Loucy (cell line): ENCODE results near the gene U2AF1.
"Not testable (repeated sequence)": the region's sequence is repeated elsewhere in the genome, so short reads cannot be mapped to it uniquely, and the experiment has no call there.

Source experiments
- CTCF ChIP-seq: fragments of 200-600 bp; sonication (generic); conservative IDR thresholded peaks from 2 replicates; pipeline ENCODE4 v1.5.1; 2014; ENCODE audit warnings: mild to moderate bottlenecking, antibody characterized with exemption, low read length
- EZH2phosphoT487 ChIP-seq: fragments of 200-600 bp; IDR thresholded peaks from 2 replicates; pipeline ENCODE4 v1.6.1; 2018; ENCODE audit warnings: antibody characterized with exemption, mild to moderate bottlenecking, moderate library complexity, borderline replicate concordance

GRCh38 chr21:43045165-43045875 lies 62.0 kb downstream of the U2AF1 start:
- TF ChIP-seq CTCF, EZH2phosphoT487: not testable (repeated sequence)
